ENCODE results near the gene MYH7. TPM values are rescaled to one million over a fixed set of nuclear protein-coding genes. Genes with fewer than 3 reads are reported as not detected.
"Not testable (repeated sequence)": the region's sequence is repeated elsewhere in the genome, so short reads cannot be mapped to it uniquely, and the experiment has no call there.

Gene MYH7
- total RNA-seq, 1 donor from 2014 or later, result not detected

DNA sequence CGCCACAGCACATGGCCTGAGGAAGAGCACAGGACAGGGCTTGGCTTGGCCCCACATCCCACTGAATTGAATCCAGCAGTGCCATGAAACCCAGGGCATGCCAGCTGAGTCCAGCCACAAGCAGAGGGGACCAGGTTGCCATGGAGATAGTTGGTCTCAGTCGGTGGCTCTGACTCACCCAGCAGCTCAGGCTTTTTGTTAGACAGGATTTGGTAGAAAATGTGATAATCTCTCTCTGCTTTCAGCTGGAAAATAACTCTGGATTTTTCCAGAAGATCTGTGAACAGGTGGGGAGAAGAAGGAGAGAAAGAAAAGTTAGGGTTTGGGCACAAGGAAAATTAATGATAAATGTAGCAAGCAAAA is 4.8 kb downstream of the MYH7 start:
- no peak for DNase-seq (ENCODE audit: low read depth)
- no peak overlapping the region for H3K4me3 ChIP-seq (ENCODE audit: low read depth, low read length)

GRCh38 chr14:23430016-23430722 is 5.3 kb downstream of the MYH7 start:
- TF ChIP-seq, protein P1, sequence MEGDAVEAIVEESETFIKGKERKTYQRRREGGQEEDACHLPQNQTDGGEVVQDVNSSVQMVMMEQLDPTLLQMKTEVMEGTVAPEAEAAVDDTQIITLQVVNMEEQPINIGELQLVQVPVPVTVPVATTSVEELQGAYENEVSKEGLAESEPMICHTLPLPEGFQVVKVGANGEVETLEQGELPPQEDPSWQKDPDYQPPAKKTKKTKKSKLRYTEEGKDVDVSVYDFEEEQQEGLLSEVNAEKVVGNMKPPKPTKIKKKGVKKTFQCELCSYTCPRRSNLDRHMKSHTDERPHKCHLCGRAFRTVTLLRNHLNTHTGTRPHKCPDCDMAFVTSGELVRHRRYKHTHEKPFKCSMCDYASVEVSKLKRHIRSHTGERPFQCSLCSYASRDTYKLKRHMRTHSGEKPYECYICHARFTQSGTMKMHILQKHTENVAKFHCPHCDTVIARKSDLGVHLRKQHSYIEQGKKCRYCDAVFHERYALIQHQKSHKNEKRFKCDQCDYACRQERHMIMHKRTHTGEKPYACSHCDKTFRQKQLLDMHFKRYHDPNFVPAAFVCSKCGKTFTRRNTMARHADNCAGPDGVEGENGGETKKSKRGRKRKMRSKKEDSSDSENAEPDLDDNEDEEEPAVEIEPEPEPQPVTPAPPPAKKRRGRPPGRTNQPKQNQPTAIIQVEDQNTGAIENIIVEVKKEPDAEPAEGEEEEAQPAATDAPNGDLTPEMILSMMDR (conservative IDR thresholded peaks at IDR 0.05; ENCODE audit: low read depth, low read length), result no peak
- no peak overlapping the region for H3K4me3 ChIP-seq (ENCODE audit: low read depth, low read length)
- no peak for DNase-seq (ENCODE audit: low read depth)

More for the DNA sequence above, 4.8 kb downstream of the MYH7 start:
- TF ChIP-seq, protein P1 (conservative IDR thresholded peaks at IDR 0.05; ENCODE audit: low read depth, low read length), result no peak

DNA sequence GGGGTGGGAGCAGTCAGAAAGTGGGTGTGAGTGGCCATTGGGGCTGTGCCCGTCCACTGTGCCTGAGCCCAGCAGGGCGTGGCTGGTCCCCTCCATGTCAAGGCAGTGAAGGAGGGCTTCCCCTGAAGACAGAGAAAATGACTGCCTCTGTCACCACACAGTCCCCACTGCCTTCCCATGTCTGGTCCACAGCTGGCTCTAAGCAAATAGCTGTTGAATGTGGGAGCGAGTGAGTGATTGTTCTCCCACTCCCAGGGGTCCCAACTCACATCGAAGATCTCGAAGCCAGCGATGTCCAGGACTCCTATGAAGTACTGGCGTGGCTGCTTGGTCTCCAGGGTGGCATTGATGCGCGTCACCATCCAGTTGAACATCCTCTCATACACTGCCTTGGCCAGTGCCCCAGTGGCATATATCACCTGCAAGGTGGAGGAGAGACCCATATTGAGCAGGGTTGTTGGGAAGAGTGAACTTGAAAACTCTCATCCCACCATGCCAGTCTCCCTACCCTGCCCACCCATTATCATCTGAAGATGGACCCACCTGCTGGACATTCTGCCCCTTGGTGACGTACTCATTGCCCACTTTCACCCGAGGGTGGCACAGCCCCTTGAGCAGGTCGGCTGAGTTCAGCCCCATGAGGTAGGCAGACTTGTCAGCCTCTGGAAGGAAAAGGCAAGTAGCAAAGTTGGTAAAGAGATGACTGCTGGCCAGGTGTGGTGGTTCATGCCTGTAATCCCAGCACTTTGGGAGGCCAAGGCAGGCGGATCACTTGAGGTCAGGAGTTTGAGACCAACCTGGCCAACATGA is 6.6 kb downstream of the MYH7 start:
- DNase-seq (ENCODE audit: low read depth), result no peak
- TF ChIP-seq, protein P1 (conservative IDR thresholded peaks at IDR 0.05; ENCODE audit: low read depth, low read length), result no peak
- H3K4me3 ChIP-seq (ENCODE audit: low read depth, low read length), result no peak overlapping the region

DNA sequence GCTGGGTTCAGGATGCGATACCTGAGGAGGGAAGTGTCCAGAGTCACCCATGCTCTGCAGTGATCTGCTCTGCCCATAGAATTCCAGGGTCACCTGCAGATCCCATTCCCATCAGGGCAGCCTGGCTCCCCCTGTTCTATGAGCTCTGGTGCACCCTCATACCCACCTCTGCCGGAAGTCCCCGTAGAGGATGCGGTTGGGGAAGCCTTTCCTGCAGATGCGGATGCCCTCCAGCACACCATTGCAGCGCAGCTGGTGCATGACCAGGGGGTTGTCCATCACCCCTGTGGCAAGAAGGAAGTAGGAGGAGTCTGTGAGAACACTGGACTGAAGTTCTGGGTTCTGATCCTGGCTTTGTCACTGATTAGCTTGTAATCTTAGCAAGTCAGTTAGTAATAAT is 9.7 kb downstream of the MYH7 start:
- DNase-seq (ENCODE audit: low read depth); H3K4me3 ChIP-seq (ENCODE audit: low read depth, low read length): not testable (repeated sequence)

GRCh38 chr14:23425169-23425568 is 10.3 kb downstream of the MYH7 start:
- TF ChIP-seq, protein P1 (conservative IDR thresholded peaks at IDR 0.05; ENCODE audit: low read depth, low read length), result no peak
- H3K4me3 ChIP-seq (ENCODE audit: low read depth, low read length), result no peak overlapping the region
- DNase-seq (ENCODE audit: low read depth), result no peak

GRCh38 chr14:23423657-23424056 is 11.8 kb downstream of the MYH7 start:
- TF ChIP-seq, protein P1 (conservative IDR thresholded peaks at IDR 0.05; ENCODE audit: low read depth, low read length), result no peak
- H3K4me3 ChIP-seq (ENCODE audit: low read depth, low read length), result no peak overlapping the region
- no peak for DNase-seq (ENCODE audit: low read depth)

DNA sequence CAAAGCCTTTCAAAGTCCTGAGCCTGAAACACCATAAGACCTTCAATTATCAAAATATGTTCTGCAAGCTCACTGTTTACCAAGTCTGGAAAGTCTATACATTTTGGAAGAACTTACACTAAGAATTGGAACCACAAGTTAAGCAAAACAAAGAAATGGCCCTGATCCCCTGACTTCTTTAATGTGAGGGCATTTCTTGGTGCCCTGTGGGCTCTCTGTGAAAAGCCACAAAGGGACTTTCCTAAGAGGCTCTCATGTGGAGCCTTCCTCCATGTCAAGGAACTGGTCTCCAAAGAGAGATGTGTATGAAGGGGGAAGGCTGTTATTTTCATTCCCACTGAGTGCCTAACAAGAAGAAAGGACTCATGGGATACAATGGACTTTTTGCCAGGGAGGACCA is 13.9 kb downstream of the MYH7 start:
- TF ChIP-seq, protein P1 (conservative IDR thresholded peaks at IDR 0.05; ENCODE audit: low read depth, low read length), result no peak
- no peak for DNase-seq (ENCODE audit: low read depth)
- H3K4me3 ChIP-seq (ENCODE audit: low read depth, low read length), result no peak overlapping the region

DNA sequence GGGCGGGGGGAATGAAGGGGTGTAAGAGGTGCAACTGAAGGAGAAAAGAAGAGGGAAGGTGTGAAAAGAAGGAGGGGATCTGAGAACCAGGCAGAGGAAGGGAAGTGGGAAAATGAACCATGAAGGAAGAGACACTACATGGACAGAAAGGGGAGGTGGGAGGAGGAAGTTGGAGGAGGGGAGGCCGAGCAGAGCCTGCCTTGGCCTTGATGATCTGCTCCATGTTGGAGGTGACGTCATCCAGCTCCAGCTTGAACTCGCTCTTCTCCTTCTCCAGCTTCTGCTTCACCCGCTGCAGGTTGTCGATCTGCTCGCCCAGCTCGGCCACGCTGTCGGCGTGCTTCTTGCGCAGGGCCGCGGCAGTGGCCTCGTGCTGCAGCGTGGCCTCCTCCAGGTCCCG is 15.8 kb downstream of the MYH7 start:
- not testable (repeated sequence) for H3K4me3 ChIP-seq (ENCODE audit: low read depth, low read length); DNase-seq (ENCODE audit: low read depth)
